ENCODE measurements around the gene SUFU. TPM values are rescaled to one million over a fixed set of nuclear protein-coding genes. Genes with fewer than 3 reads are reported as not detected.

SUFU gene
- total RNA-seq, 2 donors from 2014 or later, result 8.0 to 9.3 TPM

DNA sequence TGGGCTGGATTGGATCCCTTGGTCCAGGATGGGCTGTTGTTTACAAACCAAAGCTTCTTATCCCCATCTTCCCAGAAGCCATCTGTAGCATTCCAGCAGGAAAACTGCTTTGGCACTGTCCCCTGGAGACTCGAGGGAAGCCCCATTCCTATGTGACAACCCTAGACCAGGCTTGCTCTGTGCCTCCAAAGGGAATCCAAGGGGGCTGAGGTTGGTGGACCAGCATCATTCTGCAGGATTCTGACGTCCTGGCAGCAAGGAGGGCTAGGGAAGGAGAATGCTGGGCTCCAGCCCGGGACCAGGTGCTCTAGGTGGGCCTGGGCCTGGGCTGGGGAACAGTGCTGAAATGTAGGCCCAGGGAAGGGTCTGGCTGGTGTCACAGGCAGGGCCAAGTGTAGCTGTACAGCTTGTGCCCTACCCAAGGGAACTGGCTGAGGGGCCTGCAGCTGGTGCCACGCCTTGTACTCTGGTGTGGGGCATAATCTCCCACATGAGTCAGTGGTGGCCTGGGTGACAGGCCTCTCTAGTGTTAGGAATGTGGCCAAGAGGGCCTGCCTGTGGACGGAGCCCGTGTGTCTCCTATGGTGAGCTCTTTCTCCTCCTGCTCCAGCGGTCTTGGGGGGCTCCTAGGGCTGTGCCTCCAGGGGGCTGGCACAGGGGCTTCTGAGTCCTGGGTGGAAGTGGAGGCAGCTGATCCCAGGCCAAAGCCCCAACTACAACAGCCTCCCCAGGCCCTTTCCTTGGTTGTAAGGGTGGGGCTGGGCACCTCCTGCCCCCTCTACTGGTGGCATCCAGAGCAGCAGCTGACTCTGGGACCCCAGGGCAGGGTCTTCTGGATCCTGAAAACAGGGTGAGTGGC is 165.7 kb downstream of the SUFU start:
- intact Hi-C loops (cut with DNase I, micrococcal nuclease), result no loop called here
- ATAC-seq (peak; percentile 57), DNase-seq (no peak)

DNA sequence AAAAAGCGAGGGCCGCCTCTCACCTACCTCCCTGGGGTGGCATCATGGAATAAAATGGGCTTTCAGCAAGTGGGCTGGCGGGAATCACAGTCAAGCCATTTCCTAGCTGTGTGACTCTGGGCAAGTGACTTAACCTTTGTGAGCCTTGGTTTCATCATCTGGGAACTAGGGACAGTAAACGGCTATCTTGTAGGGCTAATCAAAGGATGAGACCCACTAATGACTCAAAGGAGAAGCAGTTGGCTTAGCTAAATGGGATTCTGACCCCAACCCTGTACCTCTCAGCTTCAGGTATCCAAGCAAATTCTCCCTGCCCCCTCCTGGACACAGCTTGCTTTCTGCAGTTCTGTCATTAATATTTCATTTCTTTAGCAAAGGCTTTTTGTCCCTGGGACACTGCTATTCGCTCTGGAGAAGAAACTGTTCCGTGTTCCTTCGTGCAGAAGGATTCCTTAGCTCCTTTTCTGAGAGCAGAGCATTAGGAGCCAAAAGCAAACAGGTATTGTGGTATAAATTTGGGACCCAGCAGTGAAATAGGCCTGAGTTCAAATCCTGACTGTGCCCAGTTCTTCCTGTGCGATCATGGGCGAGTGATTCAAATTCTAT is 166.4 kb downstream of the SUFU start:
- ATAC-seq (no peak), DNase-seq (no peak)
- intact Hi-C loops (cut with DNase I, micrococcal nuclease), result no loop called here

DNA sequence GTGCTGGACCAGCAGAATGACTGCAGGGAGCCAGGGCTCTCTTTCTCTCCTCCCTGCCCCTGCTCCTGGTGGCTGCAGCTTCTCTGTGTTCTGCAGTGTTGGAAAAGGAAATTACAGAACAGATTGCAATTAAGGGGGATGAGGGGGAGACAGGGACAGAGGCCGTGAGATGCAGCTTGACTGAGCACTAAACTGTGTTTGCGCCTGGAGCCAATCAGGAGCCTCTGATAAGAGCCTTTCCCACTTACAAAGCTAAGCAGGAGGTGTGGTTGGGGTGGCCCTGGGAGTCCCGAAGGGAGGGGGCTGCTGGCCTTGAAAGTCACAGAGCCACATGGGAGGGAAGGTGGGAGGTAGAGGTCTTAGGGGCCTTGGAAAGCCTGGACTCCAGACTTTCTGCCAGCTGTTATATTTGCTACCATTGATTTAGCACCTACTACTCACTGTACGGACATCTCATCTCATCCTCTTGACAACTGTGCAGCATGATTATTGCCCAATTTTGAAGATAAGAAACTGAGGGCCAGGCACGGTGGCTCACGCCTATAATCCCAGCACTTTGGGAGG is 167.2 kb downstream of the SUFU start:
- intact Hi-C loops (cut with DNase I, micrococcal nuclease), result no loop called here
- DNase-seq (no peak), ATAC-seq (no peak)

DNA sequence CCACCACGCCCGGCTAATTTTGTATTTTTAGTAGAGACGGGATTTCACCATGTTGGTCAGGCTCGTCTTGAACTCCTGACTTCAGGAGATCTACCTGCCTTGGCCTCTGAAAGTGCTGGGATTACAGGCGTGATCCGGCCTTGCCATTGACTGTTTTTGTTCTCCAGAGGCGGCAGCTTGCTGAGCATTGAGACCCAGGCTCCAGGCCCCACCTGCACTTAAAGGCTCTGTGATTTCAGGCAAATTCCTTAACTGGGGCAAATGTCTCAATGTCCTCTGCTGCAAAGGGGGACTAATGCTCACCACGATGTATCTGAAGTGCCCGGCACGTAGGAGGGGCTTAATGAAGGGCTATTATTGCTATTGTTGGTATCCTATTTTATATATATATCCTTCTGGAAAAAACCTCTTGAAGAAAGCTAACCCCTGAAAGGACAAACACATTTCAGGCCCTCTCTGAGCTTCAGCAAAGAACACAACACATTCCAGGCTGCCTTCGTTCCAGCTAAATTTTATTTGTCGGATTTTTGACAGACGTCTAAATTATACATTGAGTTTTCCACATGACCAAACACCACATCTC is 169.6 kb downstream of the SUFU start:
- DNase-seq (no peak), ATAC-seq (no peak)
- intact Hi-C loops (cut with DNase I, micrococcal nuclease), result no loop called here

DNA sequence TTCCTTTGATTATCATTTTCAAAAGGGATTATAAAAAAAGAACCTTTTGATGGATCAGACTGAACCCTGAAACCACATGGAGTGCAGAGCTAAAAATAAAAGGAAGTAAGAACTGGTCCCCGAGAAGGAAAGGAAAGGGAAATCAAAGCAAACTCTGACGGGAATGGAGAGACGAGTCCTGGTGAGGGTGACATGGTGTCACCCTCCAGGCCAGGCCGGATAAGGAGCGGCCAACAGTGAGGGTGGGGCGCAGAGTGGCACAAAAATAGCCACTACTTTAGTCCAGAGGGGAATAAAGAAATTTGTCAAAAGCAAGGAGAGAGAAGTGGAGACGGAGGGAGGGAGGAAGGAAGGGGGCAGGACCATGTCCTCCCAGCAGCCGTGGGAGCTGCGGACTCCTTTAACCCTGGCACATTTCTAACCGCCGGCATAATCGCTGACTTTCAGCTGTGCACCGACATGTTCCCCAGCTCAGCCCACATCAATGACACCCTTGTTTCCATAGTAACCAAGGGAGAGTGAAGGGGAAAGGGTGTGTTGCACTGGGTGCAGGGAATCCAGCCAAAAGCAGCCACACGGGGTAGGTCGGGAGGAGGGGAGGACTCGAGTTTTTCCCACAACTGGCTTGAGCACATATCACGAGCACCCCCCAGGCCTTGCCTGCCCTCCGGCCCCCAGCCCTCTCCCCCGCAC is 170.2 kb downstream of the SUFU start:
- ATAC-seq (peak; percentile 51), DNase-seq (no peak)

DNA sequence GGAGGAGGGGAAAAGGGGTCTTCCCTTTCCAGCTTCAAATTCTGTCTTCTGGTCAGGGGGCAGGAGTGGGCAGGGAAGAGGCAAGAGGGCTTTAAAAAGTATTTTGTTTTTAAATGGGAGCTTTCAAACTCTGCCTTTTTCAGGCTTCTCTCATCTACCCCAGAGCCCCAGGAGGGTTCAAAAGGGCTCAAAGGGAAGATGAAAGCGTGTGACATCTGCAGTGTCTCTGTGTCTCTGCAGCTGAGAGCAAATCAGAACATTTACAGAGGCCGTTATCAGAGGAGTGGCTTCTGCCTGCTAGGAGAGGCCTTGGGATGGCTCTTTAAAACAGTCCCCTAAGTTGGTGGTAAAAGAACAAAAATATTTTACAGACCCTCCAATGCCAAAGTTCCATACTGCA is 170.8 kb downstream of the SUFU start:
- DNase-seq (no peak), ATAC-seq (no peak)
- intact Hi-C loops (cut with DNase I, micrococcal nuclease), result no loop called here

More for the DNA sequence above, 170.2 kb downstream of the SUFU start:
- intact Hi-C loops (cut with DNase I, micrococcal nuclease), result no loop called here

DNA sequence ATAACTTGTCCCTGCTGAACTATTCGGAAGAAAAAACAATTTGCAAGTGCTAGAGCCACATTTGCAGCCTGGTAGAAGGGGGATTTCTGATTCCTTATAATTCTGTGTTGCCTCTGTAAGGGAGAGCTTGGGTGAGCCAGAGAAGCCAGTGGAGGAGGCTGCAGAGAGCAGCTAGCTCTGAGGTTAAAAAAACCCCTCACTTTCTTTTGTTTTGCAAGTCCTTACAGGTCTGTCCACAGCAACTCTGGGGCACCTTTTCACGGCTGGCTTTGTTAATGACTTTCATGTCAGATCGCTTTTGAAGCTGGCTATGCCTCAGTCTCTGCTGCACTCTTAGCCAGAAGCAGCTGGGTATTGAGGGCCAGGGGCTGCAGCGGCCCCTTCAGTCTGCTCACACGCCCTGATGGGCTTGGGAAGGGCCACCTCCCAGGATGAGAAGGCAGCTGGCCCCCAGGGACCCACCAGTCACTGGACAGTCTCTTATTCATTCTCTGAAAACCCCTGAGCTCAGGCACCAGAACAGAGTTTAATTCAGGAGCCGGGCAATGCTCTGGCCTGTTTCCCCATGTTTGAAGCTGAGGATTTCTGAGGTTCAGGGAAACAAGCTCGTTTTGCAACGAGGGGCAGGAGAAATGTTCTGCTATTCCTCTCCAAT is 171.4 kb downstream of the SUFU start:
- intact Hi-C loops (cut with DNase I, micrococcal nuclease), result no loop called here
- DNase-seq (no peak), ATAC-seq (no peak)

DNA sequence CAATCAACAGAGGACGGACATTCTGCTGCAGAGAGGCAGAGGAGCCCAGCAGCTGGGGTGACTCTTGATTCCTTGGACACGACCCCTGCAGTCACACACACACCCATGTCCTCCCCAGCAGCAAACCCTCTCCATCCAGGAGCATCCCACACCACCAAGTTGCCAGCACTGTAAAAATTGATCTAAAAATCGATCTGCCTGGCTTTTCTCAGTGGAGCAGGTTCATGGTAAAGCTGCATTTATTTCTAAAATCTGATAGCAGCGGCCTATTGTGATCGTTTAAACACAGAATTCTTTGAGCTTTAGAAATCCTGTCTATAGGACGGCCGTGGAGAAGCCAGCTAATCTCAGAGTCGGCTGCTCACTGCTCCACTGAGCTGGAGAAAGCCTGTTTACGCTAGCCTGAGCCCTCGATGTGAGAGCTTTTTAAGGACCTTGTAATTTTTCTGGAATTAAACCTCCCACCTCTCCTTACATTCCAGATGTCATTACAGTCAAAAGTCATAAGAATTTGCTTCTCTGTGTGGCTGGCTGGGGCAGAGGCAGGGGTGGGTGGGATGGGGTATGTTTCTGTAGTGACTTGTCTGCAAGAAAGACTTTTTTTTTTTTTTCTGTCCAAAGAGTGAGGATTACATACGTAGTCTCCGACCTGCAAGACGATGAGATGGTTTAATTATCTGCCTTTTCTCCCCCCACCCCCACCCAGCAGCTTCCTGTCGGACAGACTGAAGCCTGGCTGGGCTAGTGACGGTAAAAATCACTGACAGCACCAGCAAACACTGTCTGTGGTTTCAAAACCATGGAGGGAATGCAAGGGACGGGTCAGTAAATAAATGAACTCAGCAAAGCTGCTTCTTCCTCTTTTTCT is 172.1 kb downstream of the SUFU start:
- DNase-seq (no peak), ATAC-seq (no peak)
- intact Hi-C loops (cut with DNase I, micrococcal nuclease), result no loop called here

DNA sequence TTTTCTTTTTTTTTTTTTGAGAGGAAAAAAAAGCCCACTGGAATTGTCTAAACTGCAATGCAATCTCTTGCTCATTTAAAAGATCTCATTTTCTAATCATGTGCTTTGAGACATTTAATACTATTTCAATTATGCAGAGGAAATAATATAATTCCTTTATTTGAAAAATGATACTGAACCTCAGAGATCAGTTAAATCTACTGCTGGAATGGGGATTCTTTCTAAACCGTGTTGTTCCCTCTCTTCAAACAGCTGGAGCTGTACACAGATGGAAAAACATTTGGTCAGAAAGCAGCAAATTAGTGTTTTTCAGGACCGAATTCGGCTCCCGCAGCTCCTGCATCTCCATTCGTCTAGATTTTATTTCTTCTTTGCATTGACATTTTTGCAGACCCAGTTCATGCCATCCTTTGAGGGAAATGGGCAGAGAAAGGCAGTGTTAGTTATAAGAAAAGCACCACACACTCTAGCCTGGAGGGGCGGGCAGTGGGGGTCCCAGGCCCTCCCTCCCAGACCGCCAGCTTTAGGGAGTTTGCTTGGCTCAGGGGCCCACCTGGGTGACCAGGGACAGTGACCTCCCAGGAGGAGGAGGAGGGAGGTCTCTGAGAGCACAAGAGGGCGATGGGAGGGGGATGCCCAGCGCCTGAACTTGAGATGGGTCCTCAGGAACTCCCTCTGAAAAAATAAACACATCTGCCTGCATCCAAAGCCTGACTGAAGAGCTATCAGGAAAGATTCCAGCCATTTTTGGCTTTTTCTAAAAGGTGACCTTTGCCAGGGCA is 173.0 kb downstream of the SUFU start:
- DNase-seq, result no peak
- intact Hi-C loops (cut with DNase I, micrococcal nuclease), result no loop called here
- no peak for ATAC-seq

DNA sequence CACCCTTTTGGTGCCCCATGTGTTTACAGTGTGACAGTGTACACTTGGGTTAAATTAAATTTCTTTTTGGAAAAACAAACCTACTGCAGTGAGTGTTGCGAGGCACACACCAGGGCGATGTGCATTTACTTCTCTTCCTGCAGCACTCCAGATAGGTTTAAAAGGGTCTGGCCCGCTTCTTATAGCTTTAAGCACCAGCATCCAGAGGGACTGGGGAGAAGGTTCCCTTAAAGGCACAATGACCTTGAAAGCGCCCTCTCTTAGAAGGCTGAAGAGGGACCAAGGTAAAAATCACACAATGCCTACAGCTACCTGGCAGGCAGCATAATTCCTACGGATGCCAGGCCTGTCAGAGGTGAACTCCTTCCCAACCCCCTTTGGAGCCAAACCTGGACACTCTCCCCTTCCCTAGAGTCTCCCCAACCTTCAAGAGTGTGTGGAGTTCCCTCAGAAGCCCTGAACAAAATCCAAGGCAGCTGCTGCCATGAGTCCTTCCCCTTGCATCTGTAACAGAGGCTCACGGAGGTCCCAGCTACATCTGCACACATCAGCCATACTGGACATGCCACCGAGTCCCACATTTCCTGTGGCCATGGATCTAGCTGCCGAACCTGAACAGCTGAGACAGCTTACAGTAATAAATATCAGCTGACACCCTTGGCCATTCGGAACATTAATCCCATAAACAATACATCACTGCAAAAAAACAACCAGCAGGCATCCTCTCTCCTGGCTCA is 173.7 kb downstream of the SUFU start:
- intact Hi-C loops (cut with DNase I, micrococcal nuclease), result no loop called here
- ATAC-seq, result no peak
- no peak for DNase-seq

DNA sequence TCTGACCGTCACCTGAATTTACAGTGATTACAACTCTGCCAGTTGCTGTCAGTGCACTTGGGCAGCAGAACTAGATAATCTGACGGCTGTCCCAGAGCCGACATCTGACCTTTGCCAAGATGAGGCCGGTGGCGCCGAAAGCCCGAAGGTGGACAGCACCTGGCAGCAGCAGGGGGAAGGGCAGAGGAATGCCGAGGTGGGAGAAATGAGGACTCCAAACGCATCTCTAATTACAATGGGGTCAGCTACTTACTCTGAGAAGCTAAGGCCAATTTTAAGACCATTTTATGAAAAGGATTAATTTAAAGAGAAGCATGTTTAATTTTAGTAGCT is 174.3 kb downstream of the SUFU start:
- ATAC-seq (no peak), DNase-seq (no peak)
- intact Hi-C loops (cut with DNase I, micrococcal nuclease), result no loop called here

DNA sequence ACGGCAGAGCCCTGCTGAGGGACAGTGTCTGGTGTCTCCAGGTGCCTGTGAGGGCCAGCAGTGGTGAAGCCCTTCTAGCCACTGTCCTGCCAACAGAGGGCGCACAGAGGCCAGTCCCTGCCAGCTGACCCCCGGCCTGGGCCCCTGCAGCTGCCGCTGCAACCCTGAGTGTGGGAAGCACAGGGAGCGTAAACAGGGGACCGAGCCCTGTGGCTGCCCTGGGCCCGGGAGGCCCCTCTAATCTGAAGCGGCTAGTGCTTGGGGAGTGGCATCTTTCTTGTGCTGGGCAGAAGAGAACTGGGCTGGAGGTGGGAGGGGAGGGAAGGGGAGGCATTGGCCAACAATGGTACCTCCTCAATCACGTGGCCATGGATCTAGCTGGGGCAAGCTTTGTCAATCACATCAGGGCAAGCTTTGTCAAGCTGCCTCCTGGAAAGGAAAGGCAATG is 175.1 kb downstream of the SUFU start:
- DNase-seq (peak; percentile 62 to 81), ATAC-seq (peak; percentile 78)
- intact Hi-C loops (cut with DNase I, micrococcal nuclease), result no loop called here

DNA sequence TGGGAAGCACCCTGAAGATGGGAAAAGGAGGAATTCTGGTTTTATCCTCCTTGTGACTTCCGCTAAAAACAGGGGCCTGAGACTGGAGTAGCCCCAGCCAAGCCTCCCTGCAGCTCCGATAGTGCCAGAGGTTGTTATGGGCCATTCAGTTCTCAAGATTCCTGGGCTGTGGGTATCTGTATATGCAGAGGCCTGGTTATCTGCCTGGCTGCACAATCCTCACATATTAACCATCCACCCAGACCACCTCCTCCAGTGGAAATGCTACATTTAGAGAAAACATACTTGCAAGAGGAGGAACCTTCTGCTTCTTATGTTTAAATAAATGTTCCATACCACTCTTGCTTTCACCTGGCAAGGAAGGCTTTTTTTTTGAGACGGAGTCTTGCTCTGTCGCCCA is 175.8 kb downstream of the SUFU start:
- ATAC-seq, result no peak
- DNase-seq, result no peak
- intact Hi-C loops (cut with DNase I, micrococcal nuclease), result no loop called here

DNA sequence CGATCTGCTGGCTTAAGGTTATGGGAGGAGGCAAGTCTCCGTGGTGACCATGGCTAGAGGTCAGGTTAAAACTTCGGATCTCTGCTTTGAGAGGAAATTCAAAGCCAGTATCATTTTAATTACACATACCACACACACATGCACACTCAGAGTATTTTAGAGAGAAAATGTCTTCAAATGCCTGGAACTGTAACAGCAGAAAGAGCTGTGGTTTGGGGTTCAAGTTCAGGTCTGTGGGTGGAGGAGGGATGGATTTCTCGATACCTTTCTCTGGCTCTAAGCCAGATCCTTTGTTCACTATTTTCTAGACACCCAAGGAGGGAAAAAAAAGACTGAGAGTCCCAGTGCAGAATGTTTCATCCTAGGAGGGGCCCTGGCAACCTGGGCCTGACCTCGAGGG is 177.9 kb downstream of the SUFU start:
- intact Hi-C loops (cut with DNase I, micrococcal nuclease), result no loop called here
- DNase-seq, result no peak
- no peak for ATAC-seq

DNA sequence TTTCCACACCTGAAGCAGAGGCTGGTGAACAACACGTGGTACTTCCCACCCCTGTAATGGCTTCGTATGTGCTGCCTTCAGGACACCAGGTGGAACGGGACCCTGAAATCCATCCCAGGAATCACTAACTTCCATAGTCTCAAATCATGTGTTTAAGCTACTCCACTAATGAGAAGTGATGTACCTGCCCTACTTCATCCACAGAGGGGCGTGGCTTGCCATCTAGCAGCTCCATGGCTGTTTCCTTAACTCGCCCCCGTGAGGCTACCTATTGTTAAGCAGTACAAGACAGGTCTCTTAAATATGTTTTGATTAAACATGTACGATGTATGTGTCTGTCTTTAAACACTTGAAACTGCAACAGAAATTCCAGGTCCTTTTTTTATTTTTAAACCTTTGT is 178.6 kb downstream of the SUFU start:
- ATAC-seq, result peak; percentile 72
- no peak for DNase-seq
- intact Hi-C loops (cut with DNase I, micrococcal nuclease), result no loop called here

DNA sequence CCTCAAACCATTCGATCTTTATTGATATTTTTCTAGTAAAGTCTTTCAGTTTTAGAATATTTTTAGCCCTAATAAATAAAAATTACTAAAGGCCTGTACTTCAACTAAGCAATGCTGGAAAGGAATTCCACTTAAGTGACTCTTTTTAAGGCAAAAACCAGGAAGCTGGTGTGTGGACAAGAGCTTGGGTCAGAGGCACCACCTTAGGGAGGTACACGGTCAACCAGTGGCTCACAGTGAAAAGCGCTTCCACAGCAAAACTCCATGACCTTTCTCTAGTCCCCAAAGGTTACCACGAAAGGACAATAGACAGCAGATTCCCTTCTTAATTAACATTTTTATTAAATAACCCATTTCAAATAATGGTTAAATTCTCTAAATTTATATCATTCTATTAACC is 179.2 kb downstream of the SUFU start:
- DNase-seq, result no peak
- ATAC-seq, result no peak
- intact Hi-C loops (cut with DNase I, micrococcal nuclease), result no loop called here
